ENCODE data around the gene MAP3K13.

The MAP3K13 gene

GRCh38 chr3:185526349-185526951, 163.5 kb downstream of the MAP3K13 start:
- Histone ChIP-seq H3K36me3 (ENCODE audit: control insufficient read depth in 1 of 2, insufficient read depth in 2 of 2, low read length in 2 of 2) (no peaks in the 10 kb centered on the region), H3K27ac (ENCODE audit: low read length) (no peak overlapping the region), H3K9me3 (ENCODE audit: control insufficient read depth in 1 of 2, low read length in 2 of 2) (no peaks in the 10 kb centered on the region), H3K4me1 (ENCODE audit: control insufficient read depth in 1 of 2, insufficient read depth in 2 of 2, low read length in 2 of 2) (no peaks in the 10 kb centered on the region), H3K4me3 (ENCODE audit: low read depth in 1 of 2, low read length in 2 of 2) (no peak overlapping the region), H3K27me3 (ENCODE audit: low read depth, low read length) (no peaks in the 10 kb centered on the region)

- Histone ChIP-seq H3K27me3 (ENCODE audit: low read depth, low read length) (no peaks in the 10 kb centered on the region), H3K36me3 (ENCODE audit: control insufficient read depth in 1 of 2, insufficient read depth in 2 of 2, low read length in 2 of 2) (no peaks in the 10 kb centered on the region), H3K27ac (ENCODE audit: low read length) (no peak overlapping the region), H3K9me3 (ENCODE audit: control insufficient read depth in 1 of 2, low read length in 2 of 2) (no peaks in the 10 kb centered on the region), H3K4me1 (ENCODE audit: control insufficient read depth in 1 of 2, insufficient read depth in 2 of 2, low read length in 2 of 2) (no peaks in the 10 kb centered on the region), H3K4me3 (ENCODE audit: low read depth in 1 of 2, low read length in 2 of 2) (no peak overlapping the region)
Observed at GRCh38 chr3:185527364-185527763, 164.4 kb downstream of the MAP3K13 start.

- H3K36me3 ChIP-seq (ENCODE audit: control insufficient read depth in 1 of 2, insufficient read depth in 2 of 2, low read length in 2 of 2): no peaks in the 10 kb centered on the region
- H3K27ac ChIP-seq (ENCODE audit: low read length): no peak overlapping the region
- no peaks in the 10 kb centered on the region for H3K9me3 ChIP-seq (ENCODE audit: control insufficient read depth in 1 of 2, low read length in 2 of 2)
- no peaks in the 10 kb centered on the region for H3K27me3 ChIP-seq (ENCODE audit: low read depth, low read length)
- no peaks in the 10 kb centered on the region for H3K4me1 ChIP-seq (ENCODE audit: control insufficient read depth in 1 of 2, insufficient read depth in 2 of 2, low read length in 2 of 2)
- H3K4me3 ChIP-seq (ENCODE audit: low read depth in 1 of 2, low read length in 2 of 2): no peak overlapping the region
Observed at GRCh38 chr3:185528532-185528931, 165.6 kb downstream of the MAP3K13 start.

- Histone ChIP-seq H3K36me3 (ENCODE audit: control insufficient read depth in 1 of 2, insufficient read depth in 2 of 2, low read length in 2 of 2) (no peaks in the 10 kb centered on the region), H3K4me3 (ENCODE audit: low read depth in 1 of 2, low read length in 2 of 2) (no peak overlapping the region), H3K4me1 (ENCODE audit: control insufficient read depth in 1 of 2, insufficient read depth in 2 of 2, low read length in 2 of 2) (no peaks in the 10 kb centered on the region), H3K9me3 (ENCODE audit: control insufficient read depth in 1 of 2, low read length in 2 of 2) (no peaks in the 10 kb centered on the region), H3K27me3 (ENCODE audit: low read depth, low read length) (no peaks in the 10 kb centered on the region), H3K27ac (ENCODE audit: low read length) (no peak overlapping the region)
Observed at GRCh38 chr3:185530856-185531255, 167.9 kb downstream of the MAP3K13 start.

DNA sequence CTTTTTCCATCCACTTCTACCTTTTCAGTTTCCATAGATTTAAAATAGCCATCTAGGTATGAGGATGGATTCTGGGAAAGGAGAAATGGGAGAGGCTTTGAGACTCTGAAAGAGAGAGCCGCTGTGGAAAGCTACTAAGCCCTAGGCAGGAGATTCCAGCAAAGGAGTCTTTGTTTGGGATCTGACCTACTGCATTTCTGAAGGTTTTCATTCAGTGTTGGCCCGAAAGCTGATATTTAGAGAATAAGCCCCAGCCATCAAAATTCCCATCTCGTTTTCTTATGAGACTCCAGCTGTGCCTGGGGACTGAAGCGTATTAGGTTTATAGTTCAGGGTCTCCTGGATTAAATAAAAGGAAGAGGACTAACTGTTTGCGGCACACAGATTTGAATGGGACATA, 170.0 kb downstream of the MAP3K13 start:
- no peak overlapping the region for H3K4me3 ChIP-seq (ENCODE audit: low read depth in 1 of 2, low read length in 2 of 2)
- no peak overlapping the region for H3K27ac ChIP-seq (ENCODE audit: low read length)
- H3K27me3 ChIP-seq (ENCODE audit: low read depth, low read length): no peaks in the 10 kb centered on the region
- no peaks in the 10 kb centered on the region for H3K4me1 ChIP-seq (ENCODE audit: control insufficient read depth in 1 of 2, insufficient read depth in 2 of 2, low read length in 2 of 2)
- no peaks in the 10 kb centered on the region for H3K36me3 ChIP-seq (ENCODE audit: control insufficient read depth in 1 of 2, insufficient read depth in 2 of 2, low read length in 2 of 2)
- H3K9me3 ChIP-seq (ENCODE audit: control insufficient read depth in 1 of 2, low read length in 2 of 2): no peaks in the 10 kb centered on the region

DNA sequence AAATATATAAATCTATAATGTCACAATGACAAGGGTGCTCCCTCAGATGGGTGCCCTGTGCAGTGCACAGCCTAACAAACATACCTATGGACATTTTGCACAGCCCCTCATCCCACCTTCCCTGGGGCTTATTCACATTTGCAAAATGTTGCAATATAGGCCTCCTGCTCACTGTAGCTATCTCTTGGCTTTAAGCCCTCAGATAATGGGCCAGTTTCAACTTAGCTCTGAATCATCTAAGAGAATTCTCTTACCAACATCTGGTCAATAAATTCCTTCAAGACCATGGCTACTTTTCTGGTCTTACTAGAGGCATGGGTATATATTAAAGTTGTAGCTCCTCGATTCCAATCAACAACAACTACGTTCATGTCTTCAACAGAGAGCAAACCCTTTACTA, 171.6 kb downstream of the MAP3K13 start:
- Histone ChIP-seq H3K36me3 (ENCODE audit: control insufficient read depth in 1 of 2, insufficient read depth in 2 of 2, low read length in 2 of 2) (no peaks in the 10 kb centered on the region), H3K27ac (ENCODE audit: low read length) (no peak overlapping the region), H3K4me3 (ENCODE audit: low read depth in 1 of 2, low read length in 2 of 2) (no peak overlapping the region), H3K4me1 (ENCODE audit: control insufficient read depth in 1 of 2, insufficient read depth in 2 of 2, low read length in 2 of 2) (no peaks in the 10 kb centered on the region), H3K9me3 (ENCODE audit: control insufficient read depth in 1 of 2, low read length in 2 of 2) (no peaks in the 10 kb centered on the region), H3K27me3 (ENCODE audit: low read depth, low read length) (no peaks in the 10 kb centered on the region)

DNA sequence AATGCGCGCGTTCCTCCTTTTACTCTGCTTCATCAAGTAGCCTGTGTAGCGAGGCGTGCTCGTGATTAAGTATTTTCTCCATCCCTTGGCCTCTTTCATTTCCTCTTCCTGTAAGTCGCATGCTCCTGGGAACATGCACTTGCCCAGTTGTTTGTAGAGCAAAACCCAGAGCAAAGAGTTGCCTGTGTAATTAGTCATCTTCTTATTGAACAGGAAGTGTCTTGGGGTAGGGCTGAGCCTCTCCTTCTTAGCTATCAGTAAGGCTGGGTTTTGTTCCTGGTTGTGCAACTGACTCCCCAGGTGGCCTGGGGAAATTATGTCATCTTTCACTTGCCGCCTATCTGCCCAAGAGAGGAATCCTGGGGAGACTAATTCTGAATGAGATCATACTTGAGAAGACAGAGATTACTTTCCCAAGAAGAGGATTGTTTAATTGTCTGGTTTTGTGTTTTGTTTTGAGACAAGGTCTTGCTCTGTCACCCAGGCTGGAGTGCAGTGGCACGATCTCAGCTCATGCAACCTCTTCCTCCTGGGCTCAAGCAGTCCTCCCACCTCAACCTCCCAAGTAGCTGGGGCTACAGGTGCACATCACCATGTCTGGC, 174.5 kb downstream of the MAP3K13 start:
- no peaks in the 10 kb centered on the region for H3K36me3 ChIP-seq (ENCODE audit: control insufficient read depth in 1 of 2, insufficient read depth in 2 of 2, low read length in 2 of 2)
- peak overlapping the region; percentile 45 for H3K27ac ChIP-seq (ENCODE audit: low read length)
- H3K27me3 ChIP-seq (ENCODE audit: low read depth, low read length): no peaks in the 10 kb centered on the region
- H3K9me3 ChIP-seq (ENCODE audit: control insufficient read depth in 1 of 2, low read length in 2 of 2): no peaks in the 10 kb centered on the region
- no peak overlapping the region for H3K4me3 ChIP-seq (ENCODE audit: low read depth in 1 of 2, low read length in 2 of 2)
- H3K4me1 ChIP-seq (ENCODE audit: control insufficient read depth in 1 of 2, insufficient read depth in 2 of 2, low read length in 2 of 2): no peaks in the 10 kb centered on the region
